ENCODE data around the gene USP11.

DNA sequence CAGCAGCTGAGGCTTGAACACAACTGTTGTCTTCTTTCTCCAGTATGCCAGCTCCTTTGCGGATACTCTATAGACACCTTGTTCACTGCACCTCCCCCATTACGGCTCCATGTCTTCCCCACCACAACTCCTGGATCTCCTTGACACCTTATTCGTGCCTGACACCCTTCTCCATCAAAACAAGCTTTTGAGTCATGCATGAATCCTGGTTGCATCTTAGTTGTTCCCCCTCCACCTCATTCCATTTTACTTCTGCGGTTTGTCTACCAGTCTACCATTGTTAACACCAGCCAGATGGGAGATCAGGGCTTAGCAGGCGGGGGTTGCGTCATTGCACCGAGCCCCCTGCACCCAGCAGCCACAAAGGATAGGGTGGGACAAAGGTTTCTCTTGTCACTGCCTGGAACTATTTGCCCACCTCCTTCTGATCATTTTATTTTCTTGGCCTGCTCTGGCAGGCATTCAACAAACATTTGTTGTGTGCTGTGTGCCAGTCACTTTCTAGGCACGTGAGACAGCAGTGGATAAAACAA is 16.4 kb upstream of the USP11 start:
- TF ChIP-seq, protein P1, sequence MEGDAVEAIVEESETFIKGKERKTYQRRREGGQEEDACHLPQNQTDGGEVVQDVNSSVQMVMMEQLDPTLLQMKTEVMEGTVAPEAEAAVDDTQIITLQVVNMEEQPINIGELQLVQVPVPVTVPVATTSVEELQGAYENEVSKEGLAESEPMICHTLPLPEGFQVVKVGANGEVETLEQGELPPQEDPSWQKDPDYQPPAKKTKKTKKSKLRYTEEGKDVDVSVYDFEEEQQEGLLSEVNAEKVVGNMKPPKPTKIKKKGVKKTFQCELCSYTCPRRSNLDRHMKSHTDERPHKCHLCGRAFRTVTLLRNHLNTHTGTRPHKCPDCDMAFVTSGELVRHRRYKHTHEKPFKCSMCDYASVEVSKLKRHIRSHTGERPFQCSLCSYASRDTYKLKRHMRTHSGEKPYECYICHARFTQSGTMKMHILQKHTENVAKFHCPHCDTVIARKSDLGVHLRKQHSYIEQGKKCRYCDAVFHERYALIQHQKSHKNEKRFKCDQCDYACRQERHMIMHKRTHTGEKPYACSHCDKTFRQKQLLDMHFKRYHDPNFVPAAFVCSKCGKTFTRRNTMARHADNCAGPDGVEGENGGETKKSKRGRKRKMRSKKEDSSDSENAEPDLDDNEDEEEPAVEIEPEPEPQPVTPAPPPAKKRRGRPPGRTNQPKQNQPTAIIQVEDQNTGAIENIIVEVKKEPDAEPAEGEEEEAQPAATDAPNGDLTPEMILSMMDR (conservative IDR thresholded peaks at IDR 0.05; ENCODE audit: low read depth, low read length): no peak
- TF ChIP-seq EZH2 (IDR thresholded peaks at IDR 0.05; ENCODE audit: borderline replicate concordance, low read depth, low read length, poor library complexity, severe bottlenecking): no peak

Data from A673 (cell line).